T1000 (cell line): ENCODE data around the gene TOX2.

ENCODE experiments used
- DNase-seq: peaks from one replicate; lab custom pipeline; 2025; ENCODE audit warnings: mixed read lengths; lab: John Stamatoyannopoulos, UW

TOX2 gene

DNA sequence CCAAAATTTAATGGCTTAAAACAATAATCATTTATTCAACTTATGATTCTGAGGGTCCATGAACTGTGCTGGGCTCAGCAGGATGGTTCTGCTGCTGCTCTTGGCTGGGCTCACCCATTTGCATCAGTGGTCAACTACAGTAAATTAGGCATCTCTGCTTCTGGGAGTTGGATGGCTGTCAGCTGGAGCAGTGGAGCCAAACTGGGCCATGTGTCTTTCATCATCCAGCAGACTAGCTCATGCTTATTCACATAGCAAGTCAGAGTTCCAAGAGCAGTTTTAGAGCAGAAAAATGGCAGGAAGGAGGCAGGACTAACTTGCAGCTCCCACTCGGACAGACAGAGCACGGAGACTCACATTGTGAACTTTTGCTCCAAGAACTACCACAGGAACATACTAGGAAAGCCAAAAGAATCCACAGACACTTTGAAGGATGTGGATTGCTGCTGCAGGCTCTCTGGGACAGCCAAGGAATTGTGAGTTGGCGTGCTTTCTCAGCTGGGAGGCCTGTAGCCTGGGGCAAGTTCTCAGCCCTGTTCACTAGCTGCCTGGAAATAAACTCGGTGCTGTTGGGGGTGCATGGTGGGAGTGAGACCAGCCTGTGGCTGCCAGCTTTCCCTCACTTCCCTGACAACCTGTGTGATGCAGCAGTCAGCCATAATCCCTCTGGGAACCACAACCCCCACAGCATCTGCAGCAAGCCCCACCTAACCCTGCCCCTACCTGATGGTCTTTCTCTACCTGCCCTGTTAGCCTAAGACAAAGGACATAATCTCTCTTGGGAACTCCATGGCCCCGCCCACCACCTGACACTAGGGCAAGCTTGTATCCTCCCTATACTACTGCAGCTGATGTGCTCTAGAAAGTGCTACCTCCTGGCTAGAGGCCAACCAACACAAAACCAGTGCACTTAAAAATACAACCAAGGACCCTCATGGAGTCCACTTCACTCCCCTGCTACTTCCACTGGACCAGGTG is 143.3 kb downstream of the TOX2 start:
- DNase-seq, result no peak

DNA sequence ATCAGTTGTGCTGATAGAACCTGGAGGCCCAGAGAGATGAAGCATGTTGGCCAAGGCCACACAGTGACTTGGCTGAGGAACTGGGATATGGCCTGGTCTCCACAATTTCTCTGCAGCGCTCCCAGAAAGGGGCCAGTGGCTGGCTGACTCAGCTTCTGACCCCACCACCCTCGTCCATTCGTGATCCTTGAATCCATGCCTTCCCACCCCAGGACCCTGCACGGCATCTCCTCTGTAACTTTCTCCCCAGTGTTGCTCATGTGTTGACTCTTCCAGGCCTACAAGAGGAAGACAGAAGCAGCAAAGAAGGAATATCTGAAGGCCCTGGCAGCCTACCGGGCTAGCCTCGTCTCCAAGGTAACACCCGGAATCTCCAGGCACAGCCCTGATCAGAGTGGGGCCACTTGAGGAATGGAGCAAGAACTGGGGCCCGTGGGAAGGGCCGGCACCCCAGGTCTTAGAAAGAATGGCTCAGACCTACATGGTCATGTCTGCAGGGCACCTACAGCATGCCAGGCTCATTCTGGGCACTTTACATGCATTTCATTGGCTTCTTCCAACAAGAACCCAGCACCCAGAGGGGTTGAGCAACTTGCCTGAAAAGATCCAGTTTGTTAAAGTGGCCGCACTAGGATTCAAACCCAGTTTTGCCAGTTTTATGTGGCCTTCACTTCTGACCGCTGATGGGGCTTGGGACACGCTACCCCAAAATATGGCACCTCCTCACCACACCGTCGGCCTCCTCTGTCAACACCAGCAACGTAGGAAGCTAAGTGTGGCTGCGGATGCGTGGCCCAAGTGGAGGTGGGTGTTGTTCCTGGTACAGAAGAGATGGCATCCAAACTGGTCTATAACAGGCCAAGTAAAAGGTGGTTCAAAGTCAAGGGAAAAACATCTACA is 150.1 kb downstream of the TOX2 start:
- DNase-seq, result no peak

DNA sequence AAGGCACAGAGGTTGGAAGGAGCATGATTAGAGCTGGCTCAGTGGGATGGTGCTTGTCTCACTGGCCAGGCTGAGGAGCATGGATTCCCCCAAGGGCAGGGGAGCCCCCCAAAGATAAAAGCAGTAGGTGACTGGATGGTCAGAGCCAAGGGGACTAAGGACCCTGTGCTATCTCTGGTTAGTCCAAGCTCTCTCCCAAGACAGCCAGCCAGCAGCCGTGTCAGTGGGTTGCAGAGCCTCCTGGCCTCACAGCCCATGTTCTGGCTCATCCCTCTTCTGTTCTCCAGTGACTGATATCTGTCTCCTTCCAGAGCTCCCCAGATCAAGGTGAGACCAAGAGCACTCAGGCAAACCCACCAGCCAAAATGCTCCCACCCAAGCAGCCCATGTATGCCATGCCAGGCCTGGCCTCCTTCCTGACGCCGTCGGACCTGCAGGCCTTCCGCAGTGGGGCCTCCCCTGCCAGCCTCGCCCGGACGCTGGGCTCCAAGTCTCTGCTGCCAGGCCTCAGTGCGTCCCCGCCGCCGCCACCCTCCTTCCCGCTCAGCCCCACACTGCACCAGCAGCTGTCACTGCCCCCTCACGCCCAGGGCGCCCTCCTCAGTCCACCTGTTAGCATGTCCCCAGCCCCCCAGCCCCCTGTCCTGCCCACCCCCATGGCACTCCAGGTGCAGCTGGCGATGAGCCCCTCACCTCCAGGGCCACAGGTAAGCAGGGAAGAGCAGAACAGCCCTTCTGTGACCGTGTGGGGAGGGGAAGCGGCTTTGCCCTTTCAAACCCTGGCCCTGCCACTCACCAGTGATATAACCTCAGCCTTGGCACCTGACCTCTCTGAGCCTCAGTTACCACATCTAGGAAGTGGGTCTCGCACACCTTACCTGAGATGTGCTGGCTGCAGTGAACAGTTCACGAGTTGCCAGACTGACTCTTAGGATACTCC is 151.0 kb downstream of the TOX2 start:
- no peak for DNase-seq

DNA sequence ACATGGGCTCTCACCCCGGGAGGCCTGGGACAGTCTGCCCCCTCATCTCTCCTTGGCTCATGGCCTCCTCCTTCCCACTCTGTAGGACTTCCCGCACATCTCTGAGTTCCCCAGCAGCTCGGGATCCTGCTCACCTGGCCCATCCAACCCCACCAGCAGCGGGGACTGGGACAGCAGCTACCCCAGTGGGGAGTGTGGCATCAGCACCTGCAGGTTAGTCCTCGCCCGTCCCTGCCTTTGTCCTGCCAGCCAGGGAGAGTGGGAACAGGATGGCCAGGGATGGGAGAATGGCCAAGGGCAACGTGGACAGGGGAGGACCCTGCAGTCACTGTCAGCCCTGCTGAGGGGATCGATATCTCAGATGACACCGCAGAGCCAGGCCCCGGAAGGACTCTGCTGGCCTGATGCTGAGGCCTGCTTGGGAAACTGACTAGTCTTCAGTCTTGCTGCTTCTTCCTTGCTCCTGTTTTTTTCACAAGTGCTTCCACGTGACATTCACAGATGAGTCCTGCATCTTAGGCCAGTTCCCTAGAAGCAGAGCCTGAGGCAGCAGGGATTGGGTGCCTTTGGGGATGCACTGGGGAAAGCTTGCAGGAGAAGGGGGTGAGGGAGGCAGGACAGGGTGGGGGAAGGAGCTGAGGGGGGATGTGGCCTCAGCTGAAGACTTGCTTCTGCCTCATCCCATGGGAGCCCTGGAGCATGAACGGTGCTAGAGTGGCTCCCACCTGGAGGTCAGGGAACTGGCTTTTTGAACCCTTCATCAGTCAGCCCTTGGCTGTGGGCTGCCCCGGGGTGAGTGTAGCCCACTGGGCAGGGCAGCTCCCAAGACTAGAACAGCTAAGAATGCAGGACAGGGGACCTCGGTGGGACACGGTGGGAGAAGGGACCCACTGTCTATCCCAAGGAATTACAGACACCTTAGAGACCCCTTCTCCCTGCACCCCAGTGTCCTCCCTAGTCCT is 152.3 kb downstream of the TOX2 start:
- no peak for DNase-seq

DNA sequence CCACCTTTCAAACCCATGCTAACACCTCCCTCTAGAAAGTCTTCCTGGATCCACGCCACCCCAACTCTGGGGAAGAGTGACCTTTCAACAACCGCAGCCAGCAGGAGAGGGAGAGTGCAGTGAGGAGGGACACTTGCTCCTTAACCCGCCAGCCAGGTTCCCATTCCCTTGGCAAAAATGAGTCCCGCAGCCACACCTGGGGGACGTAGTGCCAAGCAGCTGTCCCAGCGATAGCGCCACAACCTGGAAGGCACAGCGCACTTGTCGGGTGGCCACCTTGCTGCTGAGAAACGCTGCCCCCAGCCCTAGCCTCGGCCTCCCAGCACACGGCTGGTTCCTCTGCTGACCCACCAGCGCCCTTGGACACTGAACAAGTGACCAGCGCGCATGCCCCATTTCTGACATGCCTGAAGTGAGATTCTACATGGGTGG is 153.0 kb downstream of the TOX2 start:
- DNase-seq, result no peak

DNA sequence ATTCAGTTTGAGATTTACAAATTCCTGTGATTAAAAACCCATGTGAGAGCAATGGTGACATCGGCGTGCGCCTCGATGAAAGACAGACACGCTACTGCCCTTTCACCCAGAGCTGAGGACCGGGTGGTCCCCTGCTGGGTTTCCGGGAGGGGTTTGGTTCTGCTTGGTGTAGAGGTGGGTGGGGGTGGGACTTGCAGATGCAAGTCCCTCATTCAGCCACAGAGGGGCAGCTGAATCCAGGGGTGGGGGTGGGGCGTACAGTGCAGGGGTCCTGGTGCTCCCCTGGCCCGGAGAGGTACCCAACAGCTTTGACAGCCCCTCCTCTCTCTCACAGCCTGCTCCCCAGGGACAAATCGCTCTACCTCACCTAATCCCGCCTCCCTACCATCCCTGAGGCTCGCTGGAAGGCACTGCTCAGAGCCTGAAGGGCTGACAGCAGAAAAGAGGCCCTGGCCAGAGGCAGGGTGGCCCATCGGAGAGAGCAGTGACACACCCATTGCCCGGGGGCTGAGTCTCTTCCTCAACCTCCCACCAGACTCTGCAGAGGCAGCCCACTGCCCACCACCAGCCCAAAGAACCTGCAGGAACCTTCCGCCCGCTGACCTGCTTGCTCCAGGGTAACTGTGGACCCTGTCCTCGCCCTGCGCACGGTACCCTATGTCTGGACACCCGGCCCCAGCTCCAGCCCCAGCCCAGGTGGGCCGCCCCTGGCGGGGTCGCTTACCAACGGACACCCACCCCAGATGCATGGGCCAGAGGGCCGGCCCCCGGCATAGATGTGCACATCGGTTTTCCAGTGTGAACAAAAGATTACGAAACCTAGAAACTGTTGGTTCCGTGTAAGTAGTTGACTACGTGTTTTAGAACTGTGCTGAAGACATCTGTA is 153.9 kb downstream of the TOX2 start:
- DNase-seq, result no peak

GRCh38 chr20:44069203-44070011 is 154.8 kb downstream of the TOX2 start:
- DNase-seq, result no peak

- DNase-seq, result no peak
Measured at GRCh38 chr20:44070139-44070900, 155.7 kb downstream of the TOX2 start.

DNA sequence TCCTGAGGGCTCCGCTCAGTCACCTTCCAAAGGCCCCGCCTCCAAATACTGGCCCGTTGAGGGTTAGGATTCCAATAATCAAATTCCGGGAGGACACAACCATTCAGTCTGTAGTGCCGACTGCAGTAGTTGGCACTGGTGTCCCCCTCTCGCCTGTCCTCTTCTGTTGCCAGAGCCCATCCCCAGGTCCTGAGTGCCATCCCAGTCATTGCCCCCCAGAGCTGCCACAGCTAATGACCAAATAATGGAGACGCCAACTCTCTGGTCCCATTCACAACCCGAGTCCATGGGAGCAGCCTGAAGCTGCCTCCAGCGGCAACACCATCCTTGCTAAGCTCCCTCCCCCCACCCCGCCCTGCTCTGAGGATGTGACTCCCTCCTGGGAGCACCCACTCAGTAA is 156.4 kb downstream of the TOX2 start:
- DNase-seq, result no peak

DNA sequence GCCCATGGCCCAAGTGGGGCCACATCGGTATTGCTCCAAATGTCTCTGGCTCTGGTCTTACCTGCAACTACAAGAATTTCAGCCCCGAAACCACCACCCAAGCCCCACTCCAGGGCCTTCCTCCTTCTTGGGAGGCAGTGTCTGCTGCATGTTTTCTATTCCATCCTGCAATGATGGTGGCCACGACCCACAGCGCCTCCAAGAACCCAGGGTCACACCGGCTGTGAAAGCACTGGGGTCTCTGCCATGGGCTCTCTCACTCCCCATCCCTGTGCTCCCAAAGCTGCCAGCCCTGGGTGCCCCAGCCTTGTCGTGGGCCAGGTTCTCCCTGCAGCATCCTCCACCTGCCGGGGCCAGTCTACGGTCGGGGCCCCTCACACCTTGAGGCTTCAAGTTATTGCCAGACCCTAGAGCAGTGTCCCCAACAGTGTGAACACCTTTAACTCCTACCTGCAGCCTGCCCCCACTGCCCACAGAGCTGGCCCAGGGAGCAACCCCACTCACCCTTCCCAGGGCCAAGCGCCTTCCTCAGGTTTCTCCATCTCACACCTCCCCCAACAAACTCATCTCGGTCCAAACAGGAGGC is 157.0 kb downstream of the TOX2 start:
- no peak for DNase-seq

DNA sequence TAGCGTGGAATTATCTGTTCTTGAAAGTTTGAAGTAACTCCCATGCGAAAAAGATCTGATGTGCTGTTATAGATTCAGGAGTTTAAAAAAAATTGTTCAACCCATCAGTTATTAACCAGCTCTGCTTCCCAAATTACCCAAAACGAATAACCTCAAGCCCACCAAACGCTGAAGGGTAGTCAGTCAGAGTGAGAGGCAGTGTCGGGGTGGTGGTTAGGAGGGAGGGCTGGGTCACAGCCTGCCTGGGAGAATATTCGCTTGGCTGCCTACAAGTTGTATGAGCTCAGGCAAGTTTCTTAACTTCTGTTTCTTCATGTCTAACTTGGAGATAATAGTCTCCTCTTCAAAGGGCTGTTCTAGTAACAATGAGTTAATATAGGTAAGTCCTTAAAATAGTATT is 157.7 kb downstream of the TOX2 start:
- no peak for DNase-seq

GRCh38 chr20:44073011-44073674 is 158.5 kb downstream of the TOX2 start:
- DNase-seq, result no peak

- DNase-seq, result no peak
Measured at GRCh38 chr20:44073675-44074071, 159.0 kb downstream of the TOX2 start.

DNA sequence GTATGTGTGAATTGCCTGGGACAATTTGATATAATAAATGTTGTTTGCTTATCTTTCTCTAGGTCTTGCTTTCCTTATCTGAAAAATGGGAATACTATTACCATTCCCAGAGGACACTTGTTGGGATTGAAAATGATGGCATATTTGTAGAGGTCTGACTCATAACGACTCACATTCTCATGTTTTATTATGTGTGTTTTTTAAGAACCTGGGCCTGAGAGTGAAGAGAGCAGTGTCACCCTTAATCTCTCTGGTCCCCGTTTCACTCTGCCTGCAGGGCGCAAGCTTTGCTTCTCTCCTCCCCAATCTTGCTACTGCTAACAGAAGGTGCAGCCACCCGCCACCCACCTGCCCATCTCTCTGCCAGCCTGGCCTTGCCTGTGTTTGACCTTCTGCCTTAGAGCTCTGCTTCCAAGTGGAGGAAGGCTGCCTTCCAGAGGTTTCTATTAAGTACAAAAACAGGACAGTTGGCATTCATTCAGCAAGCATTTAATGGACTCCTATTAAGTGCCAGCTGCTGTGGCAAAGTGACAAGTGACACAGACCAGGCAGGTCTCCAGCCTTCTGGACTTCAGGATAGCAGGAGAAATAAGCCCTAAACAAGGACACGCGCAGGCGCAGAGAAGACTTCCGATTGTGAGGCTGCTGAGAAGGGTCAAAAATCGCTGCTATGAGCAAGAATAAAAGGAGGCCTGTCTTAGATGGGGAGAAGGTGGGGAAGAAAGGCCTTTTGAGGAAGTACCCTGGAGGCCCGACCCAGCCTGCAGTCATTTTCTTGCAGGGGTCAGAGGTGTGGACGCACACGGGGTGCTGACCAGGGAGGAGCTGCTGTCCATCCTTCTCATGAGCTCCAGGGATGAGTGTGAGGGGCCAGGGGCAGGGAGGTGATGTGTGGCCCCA is 159.8 kb downstream of the TOX2 start:
- no peak for DNase-seq

GRCh38 chr20:44075191-44075949 is 160.7 kb downstream of the TOX2 start:
- DNase-seq, result no peak
